ENCODE results near the gene C16orf89. TPM values are rescaled to one million over a fixed set of nuclear protein-coding genes. Genes with fewer than 3 reads are reported as not detected.

The C16orf89 gene, protein sequence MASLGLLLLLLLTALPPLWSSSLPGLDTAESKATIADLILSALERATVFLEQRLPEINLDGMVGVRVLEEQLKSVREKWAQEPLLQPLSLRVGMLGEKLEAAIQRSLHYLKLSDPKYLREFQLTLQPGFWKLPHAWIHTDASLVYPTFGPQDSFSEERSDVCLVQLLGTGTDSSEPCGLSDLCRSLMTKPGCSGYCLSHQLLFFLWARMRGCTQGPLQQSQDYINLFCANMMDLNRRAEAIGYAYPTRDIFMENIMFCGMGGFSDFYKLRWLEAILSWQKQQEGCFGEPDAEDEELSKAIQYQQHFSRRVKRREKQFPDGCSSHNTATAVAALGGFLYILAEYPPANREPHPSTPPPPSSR
- not detected in 5 replicates for total RNA-seq (2022; extraction: Qiagen RNA extraction)

DNA sequence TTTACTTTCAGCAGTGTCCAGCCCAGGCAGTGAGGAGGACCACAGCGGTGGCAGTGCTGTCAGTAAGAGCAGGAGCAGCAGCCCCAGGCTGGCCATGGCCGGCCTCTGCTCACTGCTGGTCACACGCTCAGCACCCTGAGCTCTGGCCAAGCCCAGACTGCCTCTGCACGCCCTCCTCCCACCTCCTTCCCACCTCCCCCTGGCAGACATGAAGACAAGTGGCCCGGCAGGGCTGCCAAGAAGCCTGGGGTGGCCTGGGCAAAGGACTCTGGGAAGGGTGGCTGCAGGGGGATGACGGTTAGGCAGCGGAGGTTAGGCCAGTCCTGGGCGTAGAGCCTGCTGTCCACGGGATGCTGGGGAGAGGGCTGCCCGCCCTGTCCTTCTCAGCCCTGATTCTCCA lies at the start of gene C16orf89:
C16orf89 (minus strand) TSS at position 144 of the 400 bp plus-strand sequence; CDS start at position 96, 48 bp downstream.

DNA sequence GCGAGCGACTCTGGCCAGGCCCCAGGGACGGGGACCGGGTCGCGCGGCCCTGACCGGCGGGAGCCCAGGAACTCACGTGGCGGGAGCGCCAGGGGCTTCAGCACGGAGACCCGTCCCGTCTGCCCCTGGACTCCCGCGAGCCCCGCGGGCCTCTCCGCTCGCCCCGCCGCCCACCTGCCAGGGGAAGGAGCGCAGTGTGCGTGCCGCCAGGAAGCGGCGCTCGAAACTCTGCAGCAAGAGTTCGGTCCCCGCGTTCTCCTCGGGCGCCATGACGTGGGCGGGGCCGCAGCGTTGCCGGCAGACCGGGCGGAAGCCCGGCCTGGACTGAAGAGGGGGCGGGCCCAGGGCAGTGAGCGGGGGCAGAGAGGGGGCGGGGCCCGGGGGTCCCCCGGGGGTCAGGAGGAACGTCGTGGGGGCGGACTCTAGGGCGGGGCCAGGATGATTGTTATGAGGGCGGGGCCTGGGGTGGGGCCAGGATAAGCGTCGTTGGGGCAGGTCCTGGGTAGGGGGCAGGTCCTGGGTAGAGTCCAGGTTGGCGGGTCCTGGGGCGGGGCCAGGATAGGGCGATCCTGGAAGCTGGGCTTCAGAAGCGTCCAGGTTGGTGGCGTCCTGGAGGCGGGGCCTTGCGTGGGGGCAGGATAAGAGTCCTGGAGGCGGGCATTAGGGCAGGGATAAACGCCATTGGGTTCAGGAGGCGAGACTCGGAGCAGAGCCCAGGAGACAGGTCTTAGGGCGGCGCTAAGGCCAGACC lies 31.9 kb upstream of the C16orf89 start, which contains the start of gene EEF2KMT:
EEF2KMT (minus strand) TSS at position 326 of the 751 bp plus-strand sequence; CDS start at position 270, 56 bp downstream.

GRCh38 chr16:5071681-5072333 lies 6.1 kb upstream of the C16orf89 start, which contains the start of gene ALG1:
Gene ALG1, plus strand, starts transcription at chr16:5071843. Its CDS starts 7 bp downstream, at chr16:5071850.

GRCh38 chr16:5033256-5034166 lies 32.2 kb downstream of the C16orf89 start, which contains the start of gene NAGPA:
Gene NAGPA, minus strand, starts transcription at chr16:5033935. Its CDS starts 21 bp downstream, at chr16:5033914.

Other genes with a start within 250 kb of the C16orf89 start
- 33.8 to 43.3 TPM (median 40.1 TPM) in 5 replicates for gene GLYR1, start 218.7 kb downstream of the C16orf89 start, total RNA-seq (2022; extraction: Qiagen RNA extraction)
- 20.4 to 29.4 TPM (median 28.1 TPM) in 5 replicates for gene UBN1, start 218.5 kb downstream of the C16orf89 start, total RNA-seq (2022; extraction: Qiagen RNA extraction)
- gene PPL, start 128.8 kb downstream of the C16orf89 start, total RNA-seq (2022; extraction: Qiagen RNA extraction), result 4.2 to 7.5 TPM (median 6.4 TPM) in 5 replicates
- gene SEC14L5, start 107.6 kb downstream of the C16orf89 start, total RNA-seq (2022; extraction: Qiagen RNA extraction), result 0.01 to 0.06 TPM (median 0.03 TPM) in 5 replicates
- 12.1 to 16.8 TPM (median 15.9 TPM) in 5 replicates for gene NAGPA, start 32.0 kb downstream of the C16orf89 start, total RNA-seq (2022; extraction: Qiagen RNA extraction)
- 30.8 to 38.6 TPM (median 36.4 TPM) in 5 replicates for gene ALG1, start 5.9 kb upstream of the C16orf89 start, total RNA-seq (2022; extraction: Qiagen RNA extraction)
- gene EEF2KMT, start 31.8 kb upstream of the C16orf89 start, total RNA-seq (2022; extraction: Qiagen RNA extraction), result 22.1 to 25.6 TPM (median 25.0 TPM) in 5 replicates